ENCODE data around the gene OGFRL1.

DNA sequence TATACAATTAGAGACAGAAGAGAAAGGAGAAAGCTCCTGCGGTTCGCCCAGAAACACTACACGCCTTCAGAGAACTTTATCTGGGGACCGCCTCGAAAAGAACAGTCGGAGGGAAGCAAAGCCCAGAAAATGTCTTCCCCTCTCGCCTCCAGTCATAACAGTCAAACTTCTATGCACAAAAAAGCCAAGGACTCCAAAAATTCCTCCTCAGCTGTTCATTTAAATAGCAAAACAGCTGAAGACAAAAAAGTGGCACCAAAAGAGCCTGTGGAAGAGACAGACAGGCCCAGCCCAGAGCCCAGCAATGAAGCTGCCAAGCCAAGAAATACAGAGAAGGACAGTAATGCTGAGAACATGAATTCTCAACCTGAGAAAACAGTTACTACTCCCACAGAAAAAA, 12.9 kb downstream of the OGFRL1 start:
- TF ChIP-seq FOXA1 (IDR thresholded peaks at IDR 0.05) = no peak
- TF ChIP-seq FOXK2 (IDR thresholded peaks at IDR 0.05) = no peak
- TF ChIP-seq SUZ12 (IDR thresholded peaks at IDR 0.05) = no peak
- TF ChIP-seq ARNT (IDR thresholded peaks at IDR 0.05) = no peak
- TF ChIP-seq SP1 (IDR thresholded peaks at IDR 0.05) = no peak
- no peak for TF ChIP-seq ZNF384 (IDR thresholded peaks at IDR 0.05)
- no peak for TF ChIP-seq BHLHE40 (IDR thresholded peaks at IDR 0.05; ENCODE audit: borderline replicate concordance)
- TF ChIP-seq ELF4 (IDR thresholded peaks at IDR 0.05) = no peak
